Skin epidermis (tissue), 12 donors: ENCODE measurements around the gene DCLK2.

Experiments
- H3K27ac ChIP-seq, 21 experiments: fragments of 200-600 bp; sonication (generic) in 11 of 21; one replicate each; pipeline ENCODE4 v1.5.0; 2020; ENCODE audit warnings: mild to moderate bottlenecking in 3 of 21, inconsistent platforms in 2 of 21, moderate library complexity in 2 of 21
- H3K4me3 ChIP-seq, 7 experiments: fragments of 200-600 bp; sonication (generic) in 2 of 7; one replicate each; pipeline ENCODE4 v1.5.0; 2020; ENCODE audit warnings: inconsistent platforms in 2 of 7, mild to moderate bottlenecking in 2 of 7, moderate library complexity in 1 of 7

The DCLK2 gene

GRCh38 chr4:150253416-150253815 lies 175.2 kb downstream of the DCLK2 start:
- Histone ChIP-seq H3K27ac (no peak overlapping the region), H3K4me3 (no peak overlapping the region)

- H3K27ac ChIP-seq, result no peak overlapping the region
- H3K4me3 ChIP-seq, result no peak overlapping the region
These were observed 175.9 kb downstream of the DCLK2 start for GRCh38 chr4:150253965-150254630.

- H3K4me3 ChIP-seq, result no peak overlapping the region
- H3K27ac ChIP-seq, result no peak overlapping the region
These were observed 177.5 kb downstream of the DCLK2 start for GRCh38 chr4:150255610-150256224.

- Histone ChIP-seq H3K27ac (no peak overlapping the region), H3K4me3 (no peak overlapping the region)
These were observed 178.0 kb downstream of the DCLK2 start for GRCh38 chr4:150256225-150256620.

- H3K4me3 ChIP-seq, result no peak overlapping the region
- no peak overlapping the region for H3K27ac ChIP-seq
These were observed 178.8 kb downstream of the DCLK2 start for GRCh38 chr4:150256841-150257730.

GRCh38 chr4:150258569-150258968 lies 180.3 kb downstream of the DCLK2 start:
- H3K4me3 ChIP-seq, result no peak overlapping the region
- no peak overlapping the region for H3K27ac ChIP-seq

GRCh38 chr4:150259861-150260567 lies 181.8 kb downstream of the DCLK2 start:
- H3K27ac ChIP-seq, result no peak overlapping the region

GRCh38 chr4:150261571-150261970 lies 183.3 kb downstream of the DCLK2 start:
- Histone ChIP-seq H3K27ac (no peak overlapping the region), H3K4me3 (no peak overlapping the region)

More at GRCh38 chr4:150259861-150260567, 181.8 kb downstream of the DCLK2 start:
- no peak overlapping the region for H3K4me3 ChIP-seq

- no peak overlapping the region for H3K27ac ChIP-seq
- no peak overlapping the region for H3K4me3 ChIP-seq
These were observed 184.4 kb downstream of the DCLK2 start for GRCh38 chr4:150262611-150263010.

- H3K27ac ChIP-seq, result no peak overlapping the region
- H3K4me3 ChIP-seq, result no peak overlapping the region
These were observed 186.4 kb downstream of the DCLK2 start for GRCh38 chr4:150264595-150265161.

GRCh38 chr4:150265806-150266205 lies 187.6 kb downstream of the DCLK2 start:
- H3K27ac ChIP-seq, result no peak overlapping the region

GRCh38 chr4:150268444-150268843 lies 190.2 kb downstream of the DCLK2 start:
- H3K4me3 ChIP-seq, result no peak overlapping the region

More at GRCh38 chr4:150265806-150266205, 187.6 kb downstream of the DCLK2 start:
- no peak overlapping the region for H3K4me3 ChIP-seq

GRCh38 chr4:150278206-150278605 lies 200.0 kb downstream of the DCLK2 start:
- Histone ChIP-seq H3K4me3 (no peak overlapping the region), H3K27ac (peak overlapping the region in 1 of 21 experiments; percentile 51)

More at GRCh38 chr4:150268444-150268843, 190.2 kb downstream of the DCLK2 start:
- H3K27ac ChIP-seq, result no peak overlapping the region

- H3K27ac ChIP-seq, result peak overlapping the region in 9 of 21 experiments; percentile 7 to 75 (median 46)
- no peak overlapping the region for H3K4me3 ChIP-seq
These were observed 202.0 kb downstream of the DCLK2 start for GRCh38 chr4:150280081-150280895.

- H3K27ac ChIP-seq, result peak overlapping the region in 7 of 21 experiments; percentile 8 to 75 (median 46)
- no peak overlapping the region for H3K4me3 ChIP-seq
These were observed 202.7 kb downstream of the DCLK2 start for GRCh38 chr4:150280975-150281374.

GRCh38 chr4:150283689-150284088 lies 205.4 kb downstream of the DCLK2 start:
- H3K4me3 ChIP-seq, result no peak overlapping the region
- peak overlapping the region in 3 of 21 experiments; percentile 1 to 11 (median 2) for H3K27ac ChIP-seq

GRCh38 chr4:150286656-150287055 lies 208.4 kb downstream of the DCLK2 start:
- no peak overlapping the region for H3K27ac ChIP-seq
- no peak overlapping the region for H3K4me3 ChIP-seq

- no peak overlapping the region for H3K4me3 ChIP-seq
- H3K27ac ChIP-seq, result no peak overlapping the region
These were observed 211.0 kb downstream of the DCLK2 start for GRCh38 chr4:150289198-150289597.

- H3K4me3 ChIP-seq, result no peak overlapping the region
- no peak overlapping the region for H3K27ac ChIP-seq
These were observed 211.6 kb downstream of the DCLK2 start for GRCh38 chr4:150289881-150290280.
